Ishikawa (cell line): ENCODE data around the gene MARCHF6.

ENCODE experiments used
- CEBPB ChIP-seq: IDR thresholded peaks from 2 replicates; pipeline ENCODE4 v1.6.1; 2012
- CREB1 ChIP-seq: IDR thresholded peaks from 2 replicates; pipeline ENCODE4 v1.6.1; 2012; ENCODE audit warnings: low read depth
- EGR1 ChIP-seq: IDR thresholded peaks from 2 replicates; pipeline ENCODE4 v1.6.1; 2012
- EP300 ChIP-seq: IDR thresholded peaks from 2 replicates; pipeline ENCODE4 v1.6.1; 2012; ENCODE audit warnings: borderline replicate concordance
- FOXM1 ChIP-seq: IDR thresholded peaks from 2 replicates; pipeline ENCODE4 v1.6.1; 2012; ENCODE audit warnings: low read depth, borderline replicate concordance
- MAX ChIP-seq: IDR thresholded peaks from 2 replicates; pipeline ENCODE4 v1.6.1; 2012
- NFIC ChIP-seq: IDR thresholded peaks from 2 replicates; pipeline ENCODE4 v1.6.1; 2012
- RAD21 ChIP-seq: IDR thresholded peaks from 2 replicates; pipeline ENCODE4 v1.6.1; 2012; ENCODE audit warnings: low read depth
- REST ChIP-seq: IDR thresholded peaks from 2 replicates; pipeline ENCODE4 v1.6.1; 2012; ENCODE audit warnings: low read depth, mild to moderate bottlenecking
- TAF1 ChIP-seq: IDR thresholded peaks from 2 replicates; pipeline ENCODE4 v1.6.1; 2012; ENCODE audit warnings: low read depth, mild to moderate bottlenecking
- TCF12 ChIP-seq: IDR thresholded peaks from 2 replicates; pipeline ENCODE4 v1.6.1; 2012; ENCODE audit warnings: low read depth
- TEAD4 ChIP-seq: IDR thresholded peaks from 2 replicates; pipeline ENCODE4 v1.6.1; 2012
- USF1 ChIP-seq: IDR thresholded peaks from 2 replicates; pipeline ENCODE4 v1.6.1; 2012
- YY1 ChIP-seq: IDR thresholded peaks from 2 replicates; pipeline ENCODE4 v1.6.1; 2012; ENCODE audit warnings: low read depth
- ZBTB7A ChIP-seq: IDR thresholded peaks from 2 replicates; pipeline ENCODE4 v1.6.1; 2012; ENCODE audit warnings: low read depth

MARCHF6 gene

GRCh38 chr5:10374046-10375022 lies 20.8 kb downstream of the MARCHF6 start:
- TF ChIP-seq YY1 = no peak
- no peak for TF ChIP-seq FOXM1
- TF ChIP-seq RAD21 = no peak
- no peak for TF ChIP-seq REST
- no peak for TF ChIP-seq CREB1
- TF ChIP-seq TEAD4 = no peak
- TF ChIP-seq NFIC = no peak
- TF ChIP-seq EGR1 = no peak
- no peak for TF ChIP-seq USF1
- no peak for TF ChIP-seq ZBTB7A
- TF ChIP-seq TCF12 = no peak
- TF ChIP-seq CEBPB = no peak

- TF ChIP-seq ZBTB7A (no peak), EP300 (no peak), CREB1 (no peak), RAD21 (no peak), FOXM1 (no peak), CEBPB (no peak), YY1 (no peak), EGR1 (no peak), REST (no peak), TCF12 (no peak), TAF1 (no peak), MAX (no peak), NFIC (no peak), USF1 (no peak), TEAD4 (no peak)
These were observed 23.0 kb downstream of the MARCHF6 start for GRCh38 chr5:10376544-10376943.

- TF ChIP-seq FOXM1 (no peak), TAF1 (no peak), REST (no peak)
These were observed 23.6 kb downstream of the MARCHF6 start for GRCh38 chr5:10377081-10377480.

GRCh38 chr5:10381803-10382202 lies 28.3 kb downstream of the MARCHF6 start:
- TF ChIP-seq EP300 (no peak), TAF1 (no peak), CEBPB (no peak), ZBTB7A (no peak), REST (no peak), CREB1 (no peak), TEAD4 (no peak), MAX (no peak), NFIC (no peak), EGR1 (no peak)
